Progenitor cell of endocrine pancreas (in vitro differentiated cells): ENCODE data around the gene BMP7. TPM values are rescaled to one million over a fixed set of nuclear protein-coding genes. Genes with fewer than 3 reads are reported as not detected.

Experiments used
- DNase-seq: peaks from one replicate; pipeline ENCODE4 v3.0.0; 2021; ENCODE audit warnings: low spot score; ENCODE audit not compliant: unreplicated experiment
- H3K27ac Mint-ChIP-seq: 2 replicates; pipeline ENCODE4 v1.8.0; 2021; ENCODE audit warnings: mild to moderate bottlenecking, moderate library complexity, mixed read lengths
- H3K27me3 Mint-ChIP-seq: 2 replicates; pipeline ENCODE4 v1.8.0; 2021; ENCODE audit warnings: mixed read lengths
- H3K36me3 Mint-ChIP-seq: 2 replicates; pipeline ENCODE4 v1.8.0; 2022; ENCODE audit warnings: mixed read lengths; ENCODE audit not compliant: insufficient read depth
- H3K4me1 Mint-ChIP-seq: 2 replicates; pipeline ENCODE4 v1.8.0; 2021; ENCODE audit warnings: low read depth, mixed read lengths
- H3K4me3 Mint-ChIP-seq: 2 replicates; pipeline ENCODE4 v1.8.0; 2021; ENCODE audit warnings: low read depth, mild to moderate bottlenecking, moderate library complexity, mixed read lengths
- H3K9me3 Mint-ChIP-seq: 2 replicates; pipeline ENCODE4 v1.8.0; 2021; ENCODE audit warnings: low read depth, mixed read lengths
- total RNA-seq: library from RNA; stranded (reverse); gene quantifications from 2 replicates; pipeline ENCODE4 v1.2.1, GENCODE V29; 2021
- TF ChIP-seq, protein P1 (sequence below): fragments of 200-600 bp; sonication (generic); IDR thresholded peaks from one replicate; pipeline ENCODE4 v1.5.0; 2021; ENCODE audit warnings: antibody characterized with exemption, mild to moderate bottlenecking; ENCODE audit not compliant: unreplicated experiment

Gene BMP7
- total RNA-seq, 1 donor from 2014 or later = 35.4 TPM

DNA sequence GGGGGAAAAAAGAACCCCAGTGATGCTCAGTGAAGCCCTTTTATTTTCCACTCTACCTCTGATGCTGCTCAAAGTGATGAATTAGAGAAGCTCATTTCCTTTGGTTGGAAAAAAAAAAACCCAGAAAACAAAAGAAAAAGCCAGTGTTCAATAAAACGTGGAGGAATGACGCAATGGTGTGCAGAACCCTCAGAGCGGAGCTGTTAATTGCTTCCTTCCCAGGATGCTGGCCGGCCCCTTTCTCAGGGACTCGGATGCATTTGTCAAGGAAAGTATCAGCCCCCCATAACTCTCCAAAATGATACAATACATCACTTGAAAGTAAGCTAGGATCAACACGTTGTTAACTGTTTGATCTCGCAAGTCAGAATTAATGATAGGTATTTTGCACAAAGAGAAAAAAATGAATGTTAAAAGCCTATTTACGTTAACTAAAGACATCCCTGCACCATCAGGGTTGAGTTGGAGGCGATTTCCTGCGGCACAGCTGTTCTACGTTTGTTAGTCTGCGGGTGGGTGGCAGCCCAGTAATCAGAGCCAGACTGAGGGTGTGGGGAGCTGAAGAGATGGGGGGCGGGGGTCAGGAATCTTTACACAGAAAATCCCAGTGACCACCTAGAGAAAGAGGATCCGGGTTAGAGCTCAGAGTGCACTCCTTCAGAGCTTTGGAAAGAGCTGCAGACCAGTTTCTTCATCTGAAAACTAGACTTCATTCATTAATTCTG lies 132.4 kb downstream of the BMP7 start:
- DNase-seq = no peak
- H3K9me3 Mint-ChIP-seq = no peaks in the 10 kb centered on the region
- H3K27ac Mint-ChIP-seq = no peak overlapping the region
- H3K36me3 Mint-ChIP-seq = no peaks in the 10 kb centered on the region
- TF ChIP-seq, protein P1, sequence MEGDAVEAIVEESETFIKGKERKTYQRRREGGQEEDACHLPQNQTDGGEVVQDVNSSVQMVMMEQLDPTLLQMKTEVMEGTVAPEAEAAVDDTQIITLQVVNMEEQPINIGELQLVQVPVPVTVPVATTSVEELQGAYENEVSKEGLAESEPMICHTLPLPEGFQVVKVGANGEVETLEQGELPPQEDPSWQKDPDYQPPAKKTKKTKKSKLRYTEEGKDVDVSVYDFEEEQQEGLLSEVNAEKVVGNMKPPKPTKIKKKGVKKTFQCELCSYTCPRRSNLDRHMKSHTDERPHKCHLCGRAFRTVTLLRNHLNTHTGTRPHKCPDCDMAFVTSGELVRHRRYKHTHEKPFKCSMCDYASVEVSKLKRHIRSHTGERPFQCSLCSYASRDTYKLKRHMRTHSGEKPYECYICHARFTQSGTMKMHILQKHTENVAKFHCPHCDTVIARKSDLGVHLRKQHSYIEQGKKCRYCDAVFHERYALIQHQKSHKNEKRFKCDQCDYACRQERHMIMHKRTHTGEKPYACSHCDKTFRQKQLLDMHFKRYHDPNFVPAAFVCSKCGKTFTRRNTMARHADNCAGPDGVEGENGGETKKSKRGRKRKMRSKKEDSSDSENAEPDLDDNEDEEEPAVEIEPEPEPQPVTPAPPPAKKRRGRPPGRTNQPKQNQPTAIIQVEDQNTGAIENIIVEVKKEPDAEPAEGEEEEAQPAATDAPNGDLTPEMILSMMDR = no peak
- H3K27me3 Mint-ChIP-seq = peaks cover 13% of the 10 kb centered on the region
- no peak overlapping the region for H3K4me3 Mint-ChIP-seq
- peaks cover 4% of the 10 kb centered on the region for H3K4me1 Mint-ChIP-seq

DNA sequence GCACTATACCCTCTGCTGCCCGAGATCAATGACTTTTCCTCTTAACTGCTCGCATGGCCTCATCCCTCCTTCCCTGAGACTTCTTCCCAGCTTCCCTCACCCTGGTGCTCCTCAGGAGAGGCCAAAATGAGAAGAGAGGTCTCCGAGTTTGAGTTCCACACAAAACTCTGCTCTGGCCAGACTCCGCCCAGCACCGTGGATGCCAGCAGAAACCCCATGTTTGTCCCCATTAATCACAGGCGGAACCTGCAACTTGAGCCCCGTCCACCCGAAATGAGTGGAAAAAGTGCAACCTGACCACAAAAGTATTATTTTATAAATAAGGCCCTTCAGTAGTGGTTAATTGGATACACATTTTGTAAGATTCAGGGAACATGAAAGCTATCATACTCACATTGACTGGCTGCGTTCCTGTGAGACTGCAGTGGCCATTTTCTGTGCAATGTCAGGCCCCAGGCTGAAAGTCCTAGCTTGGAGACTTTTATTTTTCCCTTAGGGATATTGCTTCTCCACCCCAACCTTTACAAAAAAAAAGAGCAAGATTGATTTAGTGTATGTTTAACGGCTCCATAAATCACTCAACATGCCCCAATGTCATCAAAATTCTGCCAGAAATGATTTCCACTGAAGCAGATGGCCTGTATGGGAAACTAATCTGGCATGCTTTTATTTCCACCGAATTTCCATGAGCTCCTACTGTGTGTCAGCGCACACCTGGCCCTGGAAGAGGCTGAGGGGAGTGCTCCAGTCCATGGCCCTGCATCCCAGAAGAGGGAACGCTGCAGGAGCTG lies 134.6 kb downstream of the BMP7 start:
- Mint-ChIP-seq H3K27ac (no peak overlapping the region), H3K4me3 (no peak overlapping the region), H3K27me3 (peaks cover 19% of the 10 kb centered on the region), H3K36me3 (no peaks in the 10 kb centered on the region), H3K9me3 (no peaks in the 10 kb centered on the region), H3K4me1 (peaks cover 4% of the 10 kb centered on the region)
- TF ChIP-seq, protein P1 = no peak
- DNase-seq = no peak

DNA sequence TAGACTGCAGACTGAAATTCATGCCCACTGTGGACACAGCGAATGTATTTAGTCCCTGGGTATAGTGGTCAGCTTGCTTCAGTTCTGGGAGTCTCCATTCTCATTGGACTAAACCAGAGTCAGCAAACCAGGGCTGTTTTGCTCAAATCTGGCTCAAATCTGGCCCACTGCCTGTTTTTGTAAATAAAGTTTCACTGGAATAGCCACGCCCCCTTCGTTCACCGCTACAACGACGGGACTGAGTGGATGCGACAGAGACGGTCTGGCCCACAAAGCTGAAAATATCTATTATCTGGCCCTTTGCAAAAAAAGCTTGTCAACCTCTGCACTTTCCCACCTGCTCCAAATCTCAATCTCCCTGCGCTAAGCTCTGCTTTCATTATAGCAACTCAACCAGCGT lies 135.4 kb downstream of the BMP7 start:
- H3K27me3 Mint-ChIP-seq = peaks cover 25% of the 10 kb centered on the region

DNA sequence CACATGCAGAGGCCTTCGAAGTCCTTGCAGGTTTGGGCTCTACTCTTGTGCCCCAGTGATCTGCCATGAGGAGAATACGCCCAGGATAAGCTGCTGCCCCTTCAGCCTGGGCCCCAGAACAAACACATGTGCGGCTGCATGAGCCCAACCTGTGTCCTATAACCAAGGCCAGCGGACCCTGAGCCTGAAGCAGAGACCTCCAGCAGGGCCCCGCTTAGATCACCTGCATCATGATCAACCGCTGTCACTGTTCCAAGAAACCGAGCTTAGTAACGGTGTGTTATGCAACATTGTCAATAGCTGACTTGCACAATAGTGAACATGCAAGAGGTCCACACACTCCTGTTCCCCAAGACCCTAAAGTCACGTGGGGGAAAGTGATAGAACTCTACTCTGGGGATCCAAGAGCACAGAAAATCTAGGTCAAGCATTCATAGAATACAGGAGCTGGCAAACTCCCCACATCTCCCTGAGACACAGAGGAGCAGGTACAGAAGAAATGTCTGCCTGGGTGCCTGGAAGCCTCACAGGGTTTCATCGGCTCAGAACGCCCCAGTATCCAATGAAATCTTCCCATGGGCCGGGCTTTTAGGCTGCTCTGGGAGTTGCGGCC lies 136.2 kb downstream of the BMP7 start:
- H3K9me3 Mint-ChIP-seq = no peaks in the 10 kb centered on the region
- DNase-seq = no peak
- H3K4me1 Mint-ChIP-seq = peaks cover 4% of the 10 kb centered on the region
- TF ChIP-seq, protein P1 = no peak
- H3K27ac Mint-ChIP-seq = no peak overlapping the region
- no peaks in the 10 kb centered on the region for H3K36me3 Mint-ChIP-seq
- H3K4me3 Mint-ChIP-seq = no peak overlapping the region
- H3K27me3 Mint-ChIP-seq = peaks cover 31% of the 10 kb centered on the region

More for the DNA sequence above, 135.4 kb downstream of the BMP7 start:
- Mint-ChIP-seq H3K9me3 (no peaks in the 10 kb centered on the region), H3K27ac (no peak overlapping the region), H3K36me3 (no peaks in the 10 kb centered on the region), H3K4me1 (peaks cover 4% of the 10 kb centered on the region), H3K4me3 (no peak overlapping the region)
- no peak for DNase-seq
- TF ChIP-seq, protein P1 = no peak

DNA sequence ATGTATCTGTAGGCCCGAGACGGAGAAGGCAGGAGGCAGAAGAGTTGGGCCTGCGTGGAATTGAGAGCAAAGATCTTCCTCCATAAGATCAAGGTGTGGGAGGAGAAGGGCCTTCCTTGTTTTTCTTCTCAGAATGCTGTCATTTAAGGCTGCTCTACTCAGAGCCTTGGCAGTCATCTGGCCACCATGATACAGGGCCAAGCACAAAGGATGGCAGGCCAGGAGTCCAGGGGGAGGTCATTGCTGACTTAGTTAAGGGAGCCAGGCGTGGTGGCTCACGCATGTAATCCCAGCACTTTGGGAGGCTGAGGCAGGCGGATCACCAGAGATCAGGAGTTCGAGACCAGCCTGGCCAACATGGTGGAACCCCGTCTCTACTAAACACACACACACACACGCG lies 137.1 kb downstream of the BMP7 start:
- peaks cover 4% of the 10 kb centered on the region for H3K4me1 Mint-ChIP-seq
- H3K4me3 Mint-ChIP-seq = no peak overlapping the region
- H3K36me3 Mint-ChIP-seq = no peaks in the 10 kb centered on the region
- DNase-seq = no peak
- TF ChIP-seq, protein P1 = no peak
- H3K27me3 Mint-ChIP-seq = peaks cover 39% of the 10 kb centered on the region
- no peak overlapping the region for H3K27ac Mint-ChIP-seq
- no peaks in the 10 kb centered on the region for H3K9me3 Mint-ChIP-seq
